GM21576 (cell line): Measurements from ENCODE around the gene CGNL1.
A peak's percentile ranks its signal among the peaks of the same experiment; 100 is the strongest.

Experiments
- ATAC-seq: cut with Tn5 transposase; IDR thresholded peaks from one replicate; pipeline ENCODE4 v1.9.1; 2021; ENCODE audit warnings: mild to moderate bottlenecking, moderate library complexity; ENCODE audit not compliant: unreplicated experiment

The CGNL1 gene

DNA sequence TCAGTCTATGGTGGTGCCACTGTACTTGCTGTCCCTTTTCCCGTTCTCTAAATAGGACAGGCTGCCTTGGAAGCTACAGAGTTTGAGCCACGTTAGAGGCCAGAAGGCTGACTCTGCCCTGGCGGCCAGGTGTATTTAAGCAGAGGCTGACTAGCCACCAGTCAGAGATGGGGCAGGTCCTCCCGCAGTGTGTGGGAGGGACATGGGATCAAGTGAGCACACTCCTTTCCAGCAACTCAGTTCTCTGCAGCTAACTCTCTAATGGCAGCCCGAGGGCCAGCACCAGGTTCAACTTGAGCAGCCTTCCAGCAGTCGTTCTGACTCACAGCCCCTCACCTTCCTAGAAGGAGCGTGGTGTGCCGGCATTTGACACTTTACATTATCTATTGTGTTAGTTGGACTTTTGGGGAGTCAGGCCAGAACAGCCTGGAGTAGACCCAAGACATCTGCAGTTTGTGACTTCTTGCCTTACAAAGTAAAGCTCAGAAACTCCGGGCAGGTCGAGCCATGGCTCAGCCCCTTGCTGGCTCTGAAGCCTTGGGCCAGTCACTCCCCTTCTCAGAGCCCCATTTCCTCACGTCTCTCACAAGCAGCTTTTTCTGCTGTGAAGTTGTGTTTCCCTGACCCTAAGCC lies 168.7 kb downstream of the CGNL1 start:
- no peak for ATAC-seq

DNA sequence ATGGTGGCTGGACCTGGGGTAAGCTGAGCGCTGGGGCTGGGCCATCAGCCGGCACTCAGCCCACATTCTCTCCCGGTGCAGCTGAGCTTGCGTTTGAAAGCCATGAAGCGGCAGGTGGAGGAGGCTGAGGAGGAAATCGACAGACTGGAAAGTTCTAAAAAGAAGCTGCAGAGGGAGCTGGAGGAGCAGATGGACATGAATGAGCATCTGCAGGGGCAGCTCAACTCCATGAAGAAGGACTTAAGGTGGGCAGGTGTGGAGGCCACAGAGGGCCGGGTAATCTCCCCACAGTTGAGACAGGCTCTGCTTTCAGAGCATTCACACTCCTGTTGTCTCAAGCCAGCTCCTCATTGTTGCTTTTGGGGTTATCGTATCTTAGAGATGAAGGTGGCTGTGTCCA lies 169.7 kb downstream of the CGNL1 start:
- ATAC-seq = no peak

- ATAC-seq = no peak
Observed at GRCh38 chr15:57547243-57547755, 171.0 kb downstream of the CGNL1 start.

- no peak for ATAC-seq
Observed at GRCh38 chr15:57548351-57548750, 172.0 kb downstream of the CGNL1 start.

DNA sequence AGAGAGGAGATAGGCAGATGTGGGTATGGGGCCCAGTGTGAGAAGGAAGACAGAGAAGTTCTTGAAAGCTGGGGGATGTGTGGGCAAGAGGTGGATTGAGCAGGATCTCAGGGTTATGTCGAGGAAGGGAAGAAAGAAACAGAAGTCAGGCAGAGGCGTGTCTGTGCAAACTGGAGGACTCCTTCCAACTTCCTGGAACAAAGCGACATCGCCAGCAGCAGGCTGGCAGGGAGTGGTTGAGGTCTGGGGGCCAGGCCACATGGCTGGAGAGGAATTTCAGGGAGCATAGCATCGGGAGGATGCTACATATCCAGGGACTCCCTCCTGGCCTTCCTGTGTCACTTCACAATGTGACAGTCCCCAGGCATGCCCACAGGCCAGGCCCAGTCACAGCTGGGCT lies 172.5 kb downstream of the CGNL1 start:
- ATAC-seq = no peak

DNA sequence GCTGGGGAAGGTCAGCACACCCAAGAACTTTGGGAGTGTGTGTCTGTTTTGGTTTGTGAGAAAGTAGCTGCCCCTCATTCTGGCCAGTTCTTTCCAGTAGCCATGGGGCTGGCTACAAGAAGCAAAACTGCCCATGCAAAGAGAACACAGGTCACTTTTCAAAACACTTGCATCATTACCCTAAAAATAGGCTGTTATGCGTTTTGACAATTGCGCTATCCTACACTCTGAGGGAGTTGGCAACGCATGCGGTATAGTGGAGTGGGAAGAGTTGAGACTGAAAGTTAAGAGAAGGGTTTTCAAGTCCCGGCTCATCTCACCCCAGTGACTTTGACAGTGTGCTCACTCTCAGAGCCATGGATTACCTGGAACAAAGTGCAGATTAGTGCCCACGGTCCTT lies 173.6 kb downstream of the CGNL1 start:
- ATAC-seq = no peak

DNA sequence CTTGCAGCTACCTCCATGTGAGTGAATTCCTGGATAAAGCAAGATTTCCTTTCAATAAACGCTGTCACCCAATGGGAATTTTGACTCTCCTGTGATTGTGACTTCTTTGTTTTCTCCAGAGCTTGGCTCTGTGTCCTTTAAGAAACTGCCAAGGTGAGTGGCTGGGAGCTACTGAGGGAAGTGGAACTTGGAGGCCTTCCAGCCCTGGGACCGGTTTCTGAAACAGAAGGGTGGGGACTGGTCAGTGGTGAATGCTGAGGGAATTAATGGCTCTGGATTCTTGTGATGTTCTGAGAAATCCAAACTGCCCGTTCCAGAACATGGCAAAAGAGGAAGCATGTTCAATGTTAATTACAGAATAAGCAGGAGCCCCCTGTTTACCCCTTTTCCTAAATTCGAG lies 174.3 kb downstream of the CGNL1 start:
- no peak for ATAC-seq

GRCh38 chr15:57551715-57552677 lies 175.7 kb downstream of the CGNL1 start:
- ATAC-seq = no peak

DNA sequence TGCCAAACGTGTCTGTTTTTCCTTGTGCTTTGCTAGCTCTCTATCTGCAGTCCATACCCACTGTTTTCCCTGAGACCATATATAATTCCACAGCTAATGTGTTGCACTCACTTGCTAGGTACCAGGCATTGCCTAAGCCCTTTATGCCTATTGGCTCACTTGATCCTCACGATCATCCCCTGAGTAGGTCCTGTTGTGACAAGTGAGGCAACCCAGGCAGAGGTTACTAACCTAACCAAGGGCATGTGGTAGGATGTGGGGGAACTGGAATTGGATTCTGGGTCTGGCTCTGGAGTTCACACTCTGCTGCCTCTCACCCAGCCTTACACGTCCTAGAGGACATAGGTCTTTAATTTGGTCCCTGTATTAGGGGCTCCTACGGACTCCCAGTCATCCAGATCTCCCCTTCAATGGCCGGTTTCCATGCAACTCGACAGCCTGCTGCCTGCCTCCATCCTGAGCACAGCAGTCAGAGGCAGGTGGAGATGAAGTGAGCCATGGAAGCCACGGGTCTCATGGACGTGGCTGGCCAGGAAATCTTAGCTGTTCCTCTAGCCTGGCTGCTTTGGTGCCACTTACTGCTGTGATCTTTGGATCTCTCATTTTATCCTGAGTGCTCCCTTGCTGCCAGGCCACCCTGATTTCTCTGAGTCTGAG lies 176.5 kb downstream of the CGNL1 start:
- no peak for ATAC-seq

DNA sequence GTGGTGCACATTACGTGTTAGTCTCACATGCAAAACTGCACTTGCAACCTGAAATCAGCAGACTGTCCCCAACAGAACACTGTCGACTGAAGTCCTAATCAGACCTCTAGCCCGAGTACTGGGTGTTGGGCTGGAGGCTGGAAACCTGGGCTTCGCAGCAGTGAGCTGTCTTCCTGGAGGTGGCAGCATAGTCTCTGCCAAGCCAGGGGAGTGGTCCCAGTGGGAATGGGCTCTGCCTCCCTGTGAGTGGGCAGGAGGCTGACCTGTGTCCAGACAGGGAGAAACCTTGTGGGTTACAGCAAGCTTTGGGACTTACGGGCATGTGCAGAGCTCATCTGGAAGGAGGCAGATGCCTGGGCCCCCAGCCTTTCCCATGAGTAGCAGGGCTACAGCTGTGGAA lies 177.2 kb downstream of the CGNL1 start:
- no peak for ATAC-seq

- ATAC-seq = no peak
Observed at GRCh38 chr15:57554063-57554811, 177.9 kb downstream of the CGNL1 start.

- ATAC-seq = no peak
Observed at GRCh38 chr15:57554812-57555179, 178.5 kb downstream of the CGNL1 start.

DNA sequence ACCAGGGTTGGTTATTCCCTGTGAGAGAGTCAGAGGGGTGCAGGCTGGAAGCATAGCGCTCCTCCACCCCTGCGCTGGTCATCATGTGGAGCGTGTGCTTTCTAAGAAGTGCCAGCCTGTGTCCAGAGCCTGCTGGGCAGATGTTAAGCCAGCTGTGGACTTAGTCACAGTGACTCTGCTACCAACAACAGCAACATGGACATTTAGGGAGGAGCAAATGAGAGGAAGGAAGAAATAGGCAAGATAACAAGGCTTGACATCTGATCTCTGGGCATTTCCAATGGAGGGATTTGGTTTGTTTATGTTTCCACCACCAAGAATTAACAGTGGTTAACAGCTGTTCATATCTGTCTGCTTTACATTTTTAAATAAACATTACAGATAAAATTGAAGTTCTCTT lies 179.0 kb downstream of the CGNL1 start:
- no peak for ATAC-seq

DNA sequence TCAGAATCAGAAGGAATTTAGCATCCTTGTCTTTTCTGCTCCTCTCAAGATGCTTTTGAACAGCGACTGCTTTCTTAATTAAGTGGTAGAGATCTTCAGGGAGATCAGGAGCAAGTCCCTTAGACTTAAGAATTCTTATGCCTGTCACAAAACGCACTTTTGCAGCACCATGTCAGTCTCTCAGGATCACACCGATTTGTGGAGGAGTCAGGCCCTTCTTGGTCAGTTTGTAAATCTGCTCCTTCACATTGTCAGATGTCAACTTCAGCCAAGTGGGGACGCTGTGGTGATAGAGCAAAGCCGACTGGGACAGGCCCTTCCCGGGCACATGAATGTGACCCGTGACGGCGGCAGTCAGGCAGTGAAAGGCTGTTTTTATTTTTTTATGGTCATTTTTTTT lies 179.7 kb downstream of the CGNL1 start:
- ATAC-seq = no peak

- ATAC-seq = no peak
Observed at GRCh38 chr15:57557267-57557666, 181.0 kb downstream of the CGNL1 start.

GRCh38 chr15:57557810-57558209 lies 181.5 kb downstream of the CGNL1 start:
- ATAC-seq = no peak

DNA sequence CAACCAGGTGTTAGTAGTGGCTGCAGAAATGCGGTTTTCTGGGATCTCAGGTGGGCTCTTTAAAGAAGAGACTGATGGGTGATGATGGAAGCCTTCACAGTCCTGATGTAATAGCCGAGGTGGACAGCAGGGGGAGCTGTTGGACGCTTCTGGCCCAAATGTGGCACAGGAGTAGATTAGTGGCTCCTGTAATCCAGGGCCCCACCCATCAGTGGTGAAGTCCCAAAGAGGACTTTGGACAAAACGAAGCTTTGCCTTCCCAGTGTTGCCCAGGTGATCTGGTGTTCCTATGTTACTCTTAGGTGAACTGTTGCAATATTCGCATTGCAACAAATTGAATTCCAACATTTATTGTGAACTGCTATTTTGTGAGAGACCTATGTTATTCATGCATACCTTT lies 183.6 kb downstream of the CGNL1 start:
- ATAC-seq = no peak

- peak; percentile 88 for ATAC-seq
Observed at GRCh38 chr15:57561041-57561711, 184.9 kb downstream of the CGNL1 start.

- no peak for ATAC-seq
Observed at GRCh38 chr15:57562196-57562769, 186.0 kb downstream of the CGNL1 start.

- ATAC-seq = no peak
Observed at GRCh38 chr15:57563416-57563815, 187.1 kb downstream of the CGNL1 start.
